ENCODE data around the gene DLG2.
"Not testable (repeated sequence)": the region's sequence is repeated elsewhere in the genome, so short reads cannot be mapped to it uniquely, and the experiment has no call there.

Gene DLG2

DNA sequence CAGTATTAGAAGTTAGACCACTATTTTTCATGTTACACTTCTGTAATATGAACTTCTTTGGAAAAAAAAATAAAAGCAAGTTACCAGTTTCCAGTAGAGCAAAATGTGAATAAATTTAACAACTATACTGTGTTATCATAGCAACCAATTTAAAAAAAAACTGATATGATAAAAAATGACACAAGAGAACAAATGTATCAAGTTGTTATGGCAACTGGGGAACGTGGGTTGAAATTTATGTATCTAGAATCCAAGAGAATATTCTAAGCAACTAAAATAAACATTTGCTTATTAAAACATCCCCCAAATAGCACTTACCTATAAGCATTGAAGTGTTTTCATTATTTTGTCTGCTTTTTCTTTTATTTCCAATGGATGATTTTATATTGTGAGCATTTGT, 442.4 kb downstream of the DLG2 start:
- DNase-seq = no peak

DNA sequence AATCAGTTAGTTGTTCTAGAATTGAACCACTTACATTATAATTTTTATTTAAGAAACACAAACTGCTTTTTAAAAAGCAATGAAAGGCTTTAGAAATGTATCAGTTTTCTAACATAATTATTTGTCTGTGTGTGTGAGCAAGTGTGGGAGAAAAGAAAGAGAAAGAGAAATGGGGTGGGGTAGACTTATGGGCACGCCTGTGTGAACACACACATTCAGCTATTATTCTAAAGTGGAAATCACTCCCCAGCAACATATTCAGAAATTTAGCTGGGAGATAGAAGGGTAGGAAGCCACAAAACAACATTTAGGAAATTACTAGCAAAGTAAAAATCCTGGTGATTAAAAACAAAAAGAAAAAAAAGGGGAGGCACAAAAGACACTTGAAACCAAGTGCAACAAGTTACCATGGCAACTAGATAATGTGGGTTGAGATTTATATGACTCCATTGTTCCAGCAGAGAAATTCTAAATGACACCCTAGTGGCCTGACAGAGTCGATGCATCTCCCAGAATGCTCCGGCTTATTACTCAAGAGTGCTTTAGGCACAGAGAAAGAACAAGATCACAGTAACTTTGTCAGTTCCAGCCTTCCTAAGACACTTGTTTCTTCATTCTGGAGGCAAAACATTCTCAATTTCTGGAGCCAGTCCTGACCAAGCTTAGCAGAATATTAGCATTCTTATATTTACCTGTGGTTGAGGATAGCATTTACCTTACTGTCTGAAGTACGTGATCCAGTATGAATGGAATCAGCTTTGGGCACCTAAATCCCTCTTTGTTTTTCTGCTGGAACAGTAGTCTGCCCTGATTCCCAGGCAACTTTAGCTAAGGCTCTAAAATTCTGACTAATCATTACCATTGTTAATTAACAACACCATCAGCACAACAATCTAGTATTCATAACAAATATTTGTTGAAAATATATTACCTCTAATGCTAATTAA, 444.4 kb downstream of the DLG2 start:
- DNase-seq = no peak

DNA sequence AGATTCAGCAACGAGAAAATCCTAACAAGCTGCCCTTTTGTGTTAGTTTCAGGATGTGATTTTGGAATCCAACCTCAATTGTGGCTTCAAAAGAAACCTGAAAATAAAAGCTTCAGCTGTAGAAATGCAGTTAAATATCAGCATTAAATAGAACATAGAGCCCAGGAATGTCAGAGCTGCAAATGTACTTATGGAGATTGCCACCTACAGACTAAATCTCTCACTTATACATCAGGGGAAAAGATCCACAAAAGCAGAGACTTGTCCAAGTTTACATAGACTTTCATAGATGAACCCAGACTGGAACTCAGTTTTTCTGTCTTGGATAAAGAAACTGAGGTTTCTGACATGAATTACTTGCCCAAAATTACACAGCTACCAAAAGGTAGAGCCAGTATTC, 446.6 kb downstream of the DLG2 start:
- no peak for DNase-seq

DNA sequence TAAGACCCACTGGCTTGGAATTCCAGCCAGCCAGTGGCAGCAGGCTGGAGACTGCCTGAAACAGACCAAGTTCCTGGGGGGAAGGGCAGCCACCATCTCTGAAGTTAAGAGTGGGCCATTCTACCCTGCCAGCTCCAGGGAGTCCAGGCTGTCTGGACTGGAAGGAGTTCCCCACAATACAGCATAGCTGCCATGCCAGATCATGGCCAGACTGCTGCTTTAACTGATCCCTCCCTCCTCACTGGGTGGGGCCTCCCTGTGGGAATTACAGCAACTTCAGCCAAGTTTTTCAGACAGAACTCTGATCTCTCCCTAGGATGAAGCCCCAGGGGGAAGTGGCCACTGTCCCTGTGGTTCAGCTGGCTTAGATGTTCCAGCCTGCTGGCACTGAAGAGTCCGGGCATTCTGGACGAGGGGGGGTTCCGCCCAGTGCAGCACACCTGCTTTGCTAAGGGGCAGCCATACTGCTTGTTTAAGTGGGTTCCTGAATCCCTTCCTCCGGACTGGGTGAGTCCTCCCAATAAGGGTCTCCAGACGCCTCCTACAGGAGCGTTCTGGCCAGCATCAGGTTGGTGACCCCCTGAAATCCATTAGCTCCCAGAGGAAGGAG, 455.4 kb downstream of the DLG2 start:
- DNase-seq = no peak

DNA sequence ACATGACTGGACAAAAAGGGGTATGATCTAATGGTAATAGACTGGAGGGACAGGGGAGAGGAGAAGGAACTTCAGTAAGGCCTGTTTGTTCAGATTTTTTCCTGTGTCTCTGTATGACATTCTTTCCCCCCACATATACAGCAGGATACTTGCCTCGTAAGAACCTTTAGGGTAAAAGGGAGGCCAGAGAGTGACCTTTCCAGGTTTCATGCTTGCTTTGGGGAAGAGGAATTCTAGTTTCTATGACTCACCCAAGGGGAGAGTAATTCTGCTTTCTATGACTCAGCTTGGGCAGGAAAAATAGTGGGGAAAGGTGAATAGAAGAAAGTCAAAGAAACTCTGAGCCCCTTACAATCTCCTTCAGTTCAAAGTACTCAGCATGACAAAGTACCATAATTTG, 457.0 kb downstream of the DLG2 start:
- no peak for DNase-seq

DNA sequence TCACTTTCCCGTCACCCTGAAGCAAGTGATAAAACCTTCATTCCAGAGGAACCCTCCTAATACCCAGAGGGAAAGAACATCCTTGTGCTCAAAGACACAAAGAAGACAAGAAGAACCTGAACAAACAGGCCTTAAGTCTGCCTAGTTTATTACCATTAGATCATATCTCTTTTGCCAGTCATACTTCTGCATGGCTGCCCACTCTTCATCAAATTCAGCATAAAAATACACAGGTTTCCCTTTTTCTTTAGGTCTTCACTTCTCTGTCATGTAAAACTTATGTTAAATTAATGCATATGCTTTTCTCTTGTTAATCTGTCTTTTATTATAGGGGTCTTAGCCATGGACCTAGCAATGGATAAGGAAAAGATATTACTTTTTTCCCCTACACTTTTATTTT, 459.7 kb downstream of the DLG2 start:
- no peak for DNase-seq

DNA sequence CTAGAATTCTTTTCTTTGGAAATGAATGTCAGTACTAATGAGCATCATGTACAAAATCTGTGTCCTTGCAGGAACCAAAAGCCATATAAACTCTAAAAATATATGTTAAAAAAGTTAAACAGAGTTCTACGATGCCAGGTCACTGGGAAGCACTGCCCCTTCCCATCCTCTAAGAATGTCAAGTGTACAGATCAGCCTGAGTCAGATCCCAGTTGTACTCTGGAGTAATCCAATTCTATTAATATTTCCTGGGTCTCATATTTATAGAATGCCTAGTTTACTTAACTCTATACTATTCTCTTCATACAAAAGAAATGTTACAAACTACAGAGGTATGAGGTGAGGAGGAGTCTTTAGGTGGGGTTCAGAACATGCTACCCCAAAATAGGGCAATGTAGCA, 460.1 kb downstream of the DLG2 start:
- DNase-seq = no peak

DNA sequence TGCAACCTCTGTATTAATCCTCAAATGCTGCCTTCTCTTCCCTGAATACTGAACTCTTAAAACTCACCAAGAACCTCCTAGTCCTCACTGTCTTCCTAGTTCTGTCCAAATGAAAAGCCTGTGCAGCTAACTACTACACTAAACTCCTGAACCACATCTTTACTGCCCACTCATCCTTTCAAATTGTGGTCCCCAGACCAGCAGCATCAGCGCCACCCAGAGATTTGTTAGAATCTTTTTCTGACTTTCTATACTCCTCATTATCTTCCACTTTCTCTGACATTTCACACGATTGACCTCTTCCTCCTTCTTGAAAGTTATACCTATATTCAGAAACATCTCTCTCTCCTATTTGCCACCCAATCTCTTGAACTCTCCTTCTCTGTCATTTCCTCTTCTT, 461.3 kb downstream of the DLG2 start:
- no peak for DNase-seq

DNA sequence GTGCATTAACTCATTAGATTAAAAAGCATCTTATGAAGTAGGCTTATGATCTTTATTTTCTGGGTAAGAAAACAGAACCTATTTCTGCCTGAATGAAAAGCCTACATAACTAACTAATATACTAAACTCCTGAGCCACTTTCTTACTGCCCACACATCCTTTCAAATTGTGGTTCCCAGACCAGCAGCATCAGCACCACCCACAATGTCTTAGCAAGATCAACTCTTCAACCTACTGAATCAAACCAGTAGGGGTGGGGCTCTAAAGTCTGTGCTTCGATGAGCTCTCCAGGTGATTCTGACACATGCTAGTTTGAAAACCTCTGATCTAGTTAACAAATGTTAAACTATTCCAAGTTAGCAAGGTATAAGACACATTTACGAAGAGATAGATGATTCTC, 462.4 kb downstream of the DLG2 start:
- no peak for DNase-seq

DNA sequence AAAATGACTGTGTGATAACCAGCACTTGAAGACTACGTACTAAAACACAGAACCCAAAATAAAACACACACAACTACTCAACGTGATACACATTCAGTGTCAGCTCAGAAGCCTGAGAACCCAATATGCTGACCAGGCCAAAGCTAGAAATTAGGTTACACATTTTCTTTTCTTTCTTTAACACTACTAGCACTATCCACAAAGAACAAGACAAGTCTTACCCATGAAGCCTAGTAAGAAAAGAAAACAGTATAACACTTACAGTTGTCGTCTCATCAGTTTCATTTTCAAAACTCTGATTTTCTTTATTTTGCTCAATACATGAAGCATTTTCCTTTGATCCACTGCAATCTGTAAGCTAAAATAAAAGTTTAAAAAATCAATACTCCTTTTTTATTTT, 472.9 kb downstream of the DLG2 start:
- no peak for DNase-seq

DNA sequence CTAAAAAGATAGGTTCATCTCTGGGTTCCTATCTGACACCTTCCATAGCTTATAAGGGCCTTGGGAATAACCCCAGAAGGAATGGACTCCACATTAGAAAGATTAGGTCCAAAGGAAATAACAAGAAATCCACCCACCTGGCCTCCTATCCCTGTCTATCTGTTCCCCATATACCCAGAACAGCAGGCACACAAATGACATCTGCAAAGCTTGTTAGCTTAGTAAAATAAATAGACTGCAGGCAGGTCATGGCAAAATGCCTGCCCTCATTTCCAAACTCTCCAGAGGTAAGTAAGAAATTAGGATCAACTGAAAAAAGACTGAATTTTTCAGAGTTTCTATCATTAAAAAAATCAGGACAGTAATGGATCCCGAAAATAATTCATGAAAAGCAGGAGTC, 489.5 kb downstream of the DLG2 start:
- DNase-seq = no peak

DNA sequence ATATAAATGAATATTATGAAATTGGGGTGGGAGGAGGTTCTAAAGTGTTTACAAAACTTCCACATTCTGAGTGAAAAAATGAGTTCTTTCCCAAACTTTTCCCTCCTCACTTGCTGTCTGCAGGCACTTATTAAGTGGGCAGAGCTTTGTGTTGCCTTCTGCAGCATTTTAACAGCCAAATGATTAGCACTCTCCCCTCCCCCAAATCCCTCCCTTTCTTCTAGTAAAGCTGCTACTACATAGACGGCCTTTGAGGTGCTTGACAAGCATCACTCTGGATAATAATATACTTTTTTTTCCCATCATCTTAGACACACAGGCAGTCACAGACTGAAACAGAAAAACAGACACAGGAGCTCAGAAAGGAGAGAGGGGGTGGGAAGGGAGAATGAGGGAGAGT, 493.5 kb downstream of the DLG2 start:
- DNase-seq = no peak

DNA sequence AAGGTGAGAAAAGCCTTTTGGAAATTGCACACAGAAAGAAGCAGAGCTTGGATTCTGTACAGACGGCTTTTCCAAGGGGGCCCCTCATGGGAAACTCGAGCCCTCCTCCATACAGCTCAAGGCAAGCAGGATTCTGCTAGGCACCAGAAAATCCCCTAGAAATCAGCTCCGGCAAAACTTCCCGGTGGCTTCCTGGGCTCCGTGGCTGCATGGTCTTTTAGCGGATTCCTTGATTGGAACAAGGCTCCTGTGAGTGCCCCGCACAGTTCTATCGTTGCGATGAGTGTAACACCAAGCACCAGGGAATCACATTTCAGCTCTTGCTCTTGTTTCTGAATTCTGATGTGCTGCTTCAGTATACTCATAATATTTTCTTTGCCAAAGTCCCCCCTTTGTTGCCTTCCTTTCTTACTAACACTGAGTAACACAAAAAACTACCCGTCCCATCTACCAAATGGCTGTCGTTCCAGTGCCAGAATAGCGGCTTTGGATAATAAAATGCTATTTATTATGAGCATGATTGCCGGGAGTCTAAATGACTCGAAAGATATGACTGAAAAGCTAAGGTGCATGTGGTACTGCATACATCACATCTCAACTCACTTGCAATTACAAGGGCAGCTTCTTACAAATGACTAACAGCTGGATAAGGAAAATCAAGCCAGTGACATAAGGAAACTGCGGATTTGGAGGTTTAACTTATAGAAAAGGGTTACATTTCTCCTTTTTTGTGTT, 494.1 kb downstream of the DLG2 start:
- DNase-seq = no peak

DNA sequence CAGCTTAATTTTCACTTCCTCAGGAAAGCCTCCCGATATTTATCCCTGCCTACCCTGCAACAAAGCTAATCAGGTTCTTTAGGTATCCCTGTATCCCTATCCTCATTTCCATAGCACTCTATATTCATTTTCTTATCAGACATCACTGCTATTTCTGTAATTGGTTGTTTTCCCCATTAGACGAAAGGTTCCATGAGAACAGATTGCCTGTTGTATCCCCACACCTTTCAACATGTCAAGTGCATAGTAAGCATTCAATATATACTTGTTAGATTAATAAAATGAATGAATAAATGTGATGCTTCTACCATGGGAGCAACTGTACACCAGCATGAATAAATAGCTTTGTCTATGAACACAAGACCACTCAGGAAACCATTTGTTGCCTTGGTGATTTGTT, 499.8 kb downstream of the DLG2 start:
- no peak for DNase-seq

DNA sequence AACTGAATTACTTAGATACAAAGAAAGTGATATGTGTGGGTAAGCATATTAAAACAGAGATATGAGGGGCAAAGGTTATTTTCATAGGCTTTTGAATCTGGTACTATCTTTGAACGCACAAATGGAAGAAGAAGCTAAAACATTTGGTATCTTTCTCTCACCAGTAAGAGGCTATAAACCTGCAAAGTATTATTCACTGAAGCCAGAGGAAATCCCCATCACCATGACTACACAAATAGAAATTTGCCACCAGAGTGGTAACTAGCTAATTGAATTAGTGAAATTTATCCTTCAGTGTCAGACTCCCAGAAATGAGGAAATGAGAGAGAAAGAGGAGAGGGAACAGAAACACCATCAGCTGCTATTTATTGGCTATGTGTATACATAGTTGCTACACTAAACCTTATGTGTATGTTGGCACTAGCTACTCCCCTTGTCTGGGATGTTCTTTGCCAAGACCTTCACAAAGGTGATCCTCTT, 503.4 kb downstream of the DLG2 start:
- no peak for DNase-seq

DNA sequence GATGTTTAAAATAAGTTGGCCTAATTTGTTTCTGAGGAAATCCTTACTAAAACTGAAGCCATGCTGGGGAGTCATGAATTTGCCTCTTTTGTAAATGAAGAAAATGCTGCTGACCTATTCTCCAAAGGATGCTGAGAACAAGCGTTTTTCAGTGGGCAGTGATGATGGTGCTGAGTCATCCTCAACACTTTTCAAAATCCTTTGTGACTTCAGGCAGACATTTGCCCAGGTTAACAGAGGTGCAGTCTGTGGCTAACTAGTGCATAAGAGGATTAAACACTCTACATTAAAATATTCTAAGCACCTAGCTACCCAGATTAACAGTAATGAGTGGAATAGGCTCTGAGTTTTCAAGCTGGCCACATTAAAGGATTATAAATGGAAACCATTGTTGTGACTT, 509.0 kb downstream of the DLG2 start:
- no peak for DNase-seq

DNA sequence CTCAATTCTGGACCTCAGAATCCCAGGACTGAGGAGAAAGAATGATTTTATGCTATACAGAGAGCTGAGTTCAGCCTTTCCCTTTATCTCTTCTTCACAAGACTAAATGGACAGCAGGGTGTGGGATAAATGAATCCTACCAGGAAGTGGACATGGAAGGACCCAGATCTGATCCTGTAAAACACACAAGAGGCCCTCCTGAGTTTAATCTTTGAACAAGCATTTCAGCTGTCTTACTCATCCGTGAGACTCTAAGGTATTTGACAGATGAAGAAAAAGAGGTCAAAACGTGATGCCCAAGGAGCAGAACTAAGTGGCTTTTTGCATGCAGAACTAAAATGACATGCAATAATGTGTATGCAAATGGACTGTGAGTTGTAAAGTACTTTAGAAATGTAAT, 511.3 kb downstream of the DLG2 start:
- DNase-seq = no peak

DNA sequence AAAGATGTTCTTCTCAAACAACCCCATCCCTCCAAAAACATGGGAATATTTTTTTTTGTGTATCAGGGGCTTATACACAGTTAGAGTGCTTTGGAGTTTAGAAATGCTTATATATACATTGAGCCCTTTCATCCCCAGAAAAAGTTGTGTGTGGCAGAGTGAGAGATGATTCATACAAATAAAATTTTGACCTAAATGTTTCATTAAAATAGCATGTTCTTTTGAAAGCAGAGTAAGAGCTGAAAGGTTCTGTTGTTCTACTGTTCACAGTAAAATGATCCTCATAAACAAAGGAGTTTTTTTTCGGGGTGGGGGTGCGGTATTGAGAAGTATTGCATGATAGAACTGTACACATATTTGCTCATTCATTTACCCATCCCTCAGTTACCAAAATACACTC, 512.4 kb downstream of the DLG2 start:
- DNase-seq = no peak

DNA sequence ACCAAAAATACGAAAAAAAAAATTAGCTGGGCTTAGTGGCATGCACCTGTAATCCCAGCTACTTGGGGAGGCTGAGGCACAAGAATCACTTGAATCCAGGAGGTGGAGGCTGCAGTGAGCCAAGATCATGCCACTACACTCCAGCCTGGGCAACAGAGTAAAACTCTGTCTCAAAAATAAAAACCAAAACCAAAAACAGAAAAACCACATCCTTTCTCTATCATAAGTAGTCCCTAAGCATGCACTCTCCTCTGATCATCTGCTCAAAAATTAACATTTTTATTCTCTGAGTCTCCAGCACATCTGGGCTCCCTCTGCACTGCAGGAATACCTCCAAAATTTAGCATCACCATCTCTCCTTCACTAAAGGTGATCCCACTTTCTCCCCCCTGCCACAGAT, 516.9 kb downstream of the DLG2 start:
- not testable (repeated sequence) for DNase-seq

DNA sequence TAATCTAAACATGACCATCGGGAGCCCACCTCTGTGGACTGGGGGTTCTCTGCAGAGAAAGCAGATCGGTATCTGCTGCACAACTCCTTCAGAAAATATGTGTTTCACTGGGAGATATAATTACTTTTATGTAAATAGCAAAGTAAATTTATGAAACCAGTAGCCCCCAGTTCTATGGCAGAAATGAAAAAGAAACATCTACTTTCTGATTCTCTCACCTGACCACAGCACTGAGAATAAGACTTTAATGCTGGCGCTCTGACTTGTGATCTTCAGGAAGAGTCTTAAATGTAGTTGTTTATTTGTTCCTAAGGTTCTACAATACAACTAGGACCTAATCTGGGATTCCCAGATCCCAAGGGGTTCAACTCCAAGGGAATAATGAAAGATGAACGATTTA, 518.0 kb downstream of the DLG2 start:
- DNase-seq = no peak

DNA sequence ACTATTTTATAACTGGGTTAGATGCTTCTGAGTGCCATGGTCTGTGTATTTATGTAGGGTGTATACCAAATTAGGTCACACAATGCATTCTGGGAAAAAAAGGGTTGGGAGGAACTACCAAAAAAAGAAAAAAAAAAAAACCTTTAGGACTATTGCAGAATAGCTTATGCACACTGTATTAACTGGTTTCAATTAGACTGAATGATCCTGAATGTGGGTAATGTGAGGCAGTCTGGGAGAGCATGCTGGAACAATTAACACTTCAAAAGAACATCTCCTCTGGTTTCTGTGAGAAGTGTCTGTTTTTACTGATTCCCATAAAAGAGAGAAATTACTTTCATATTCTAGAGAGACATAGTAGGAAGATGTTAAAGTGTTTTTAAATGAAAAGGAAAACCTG, 521.3 kb downstream of the DLG2 start:
- no peak for DNase-seq

DNA sequence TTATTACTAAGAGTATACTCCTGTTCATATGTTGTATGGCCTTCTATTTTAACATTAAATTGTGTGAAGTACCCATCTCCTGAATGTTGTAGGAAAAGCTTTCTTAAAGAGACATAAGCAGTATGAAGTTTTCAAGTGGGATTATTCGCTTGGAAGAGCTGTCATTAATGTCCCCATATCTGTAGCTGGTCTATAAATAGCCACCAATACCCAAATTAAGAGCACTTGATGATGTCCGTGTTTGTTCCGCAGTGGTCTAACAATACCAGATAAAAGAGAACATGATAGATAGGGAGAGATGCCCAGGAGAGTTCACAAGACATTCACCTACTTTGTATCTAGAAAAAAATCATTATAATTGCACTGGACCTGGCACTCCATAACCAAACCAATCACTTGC, 527.6 kb downstream of the DLG2 start:
- DNase-seq = no peak

DNA sequence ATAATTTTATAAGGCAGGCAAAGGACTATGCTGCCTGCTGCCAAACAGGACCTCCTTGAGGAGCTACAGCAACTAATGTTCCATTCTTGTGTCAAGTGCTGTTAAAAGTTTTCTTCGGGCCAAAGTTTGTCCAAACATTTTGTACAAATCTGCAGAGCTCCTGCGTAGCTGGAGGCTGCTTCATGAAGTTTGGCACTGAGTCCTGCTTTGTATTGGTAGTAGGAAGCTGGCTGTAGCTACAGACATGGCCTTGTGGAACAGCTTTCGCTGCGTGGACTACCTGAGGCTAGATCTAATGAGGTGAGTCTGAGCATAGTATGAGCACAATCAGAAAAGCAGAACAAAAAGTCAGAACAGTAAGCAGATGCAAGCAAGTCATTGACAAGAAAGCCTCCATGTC, 528.1 kb downstream of the DLG2 start:
- no peak for DNase-seq

DNA sequence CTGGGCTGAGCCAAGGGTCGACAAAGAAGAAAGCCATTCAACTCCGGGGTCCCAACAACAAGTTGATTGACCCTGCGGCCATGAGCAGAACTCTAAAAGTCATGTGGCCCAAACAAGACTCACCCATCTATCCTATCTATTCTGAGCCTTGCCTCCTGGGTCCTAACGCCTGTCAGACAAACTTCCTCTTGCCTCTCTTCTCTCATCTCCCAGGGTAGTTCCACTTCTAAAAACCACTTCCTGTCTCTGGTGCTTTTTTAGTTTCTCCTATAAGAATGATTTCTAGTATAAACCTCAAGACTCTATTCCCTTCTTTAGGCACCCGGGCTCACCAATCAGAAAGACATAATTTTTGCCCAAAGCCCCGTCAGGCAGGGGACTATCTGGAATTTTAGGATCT, 530.2 kb downstream of the DLG2 start:
- no peak for DNase-seq

All from activated CD8-positive, alpha-beta memory T cell treated with anti-CD3 and anti-CD28 coated beads for 24 hours (primary cell).